ENCODE measurements around the gene IQCH.

IQCH gene

GRCh38 chr15:67303490-67304363, 49.1 kb downstream of the IQCH start:
- no peak overlapping the region for H3K9ac ChIP-seq (ENCODE audit: insufficient read length, low read depth)
- no peaks in the 10 kb centered on the region for H3K9me3 ChIP-seq (ENCODE audit: insufficient read depth, low read length)
- TF ChIP-seq SUZ12 (IDR thresholded peaks at IDR 0.05; ENCODE audit: extremely low read depth, insufficient read depth, insufficient read length) (no peak), ZNF274 (IDR thresholded peaks at IDR 0.05; ENCODE audit: low read depth, low read length) (no peak), YY1 (IDR thresholded peaks at IDR 0.05; ENCODE audit: insufficient read depth, insufficient read length) (no peak)
- no peaks in the 10 kb centered on the region for H3K36me3 ChIP-seq (ENCODE audit: insufficient read depth, insufficient read length, low read length)
- no peak overlapping the region for H3K4me3 ChIP-seq (ENCODE audit: insufficient read length, low read depth)
- DNase-seq (ENCODE audit: low read depth, low spot score), result peak; percentile 43
- no peaks in the 10 kb centered on the region for H3K27me3 ChIP-seq (ENCODE audit: insufficient read depth, insufficient read length)
- no peaks in the 10 kb centered on the region for H3K4me1 ChIP-seq (ENCODE audit: insufficient read depth, insufficient read length)

- Histone ChIP-seq H3K9ac (ENCODE audit: insufficient read length, low read depth) (no peak overlapping the region), H3K4me3 (ENCODE audit: insufficient read length, low read depth) (no peak overlapping the region), H3K36me3 (ENCODE audit: insufficient read depth, insufficient read length, low read length) (no peaks in the 10 kb centered on the region), H3K9me3 (ENCODE audit: insufficient read depth, low read length) (no peaks in the 10 kb centered on the region), H3K4me1 (ENCODE audit: insufficient read depth, insufficient read length) (no peaks in the 10 kb centered on the region), H3K27me3 (ENCODE audit: insufficient read depth, insufficient read length) (no peaks in the 10 kb centered on the region)
- DNase-seq (ENCODE audit: low read depth, low spot score), result no peak
- no peak for TF ChIP-seq YY1 (IDR thresholded peaks at IDR 0.05; ENCODE audit: insufficient read depth, insufficient read length)
These were observed 50.2 kb downstream of the IQCH start for GRCh38 chr15:67304778-67305177.

GRCh38 chr15:67305506-67305905, 50.9 kb downstream of the IQCH start:
- no peak for DNase-seq (ENCODE audit: low read depth, low spot score)
- no peak overlapping the region for H3K9ac ChIP-seq (ENCODE audit: insufficient read length, low read depth)
- no peaks in the 10 kb centered on the region for H3K27me3 ChIP-seq (ENCODE audit: insufficient read depth, insufficient read length)
- TF ChIP-seq SUZ12 (IDR thresholded peaks at IDR 0.05; ENCODE audit: extremely low read depth, insufficient read depth, insufficient read length), result no peak
- TF ChIP-seq YY1 (IDR thresholded peaks at IDR 0.05; ENCODE audit: insufficient read depth, insufficient read length), result no peak
- no peak for TF ChIP-seq ZNF274 (IDR thresholded peaks at IDR 0.05; ENCODE audit: low read depth, low read length)
- H3K4me3 ChIP-seq (ENCODE audit: insufficient read length, low read depth), result no peak overlapping the region
- H3K4me1 ChIP-seq (ENCODE audit: insufficient read depth, insufficient read length), result no peaks in the 10 kb centered on the region
- H3K36me3 ChIP-seq (ENCODE audit: insufficient read depth, insufficient read length, low read length), result no peaks in the 10 kb centered on the region
- no peaks in the 10 kb centered on the region for H3K9me3 ChIP-seq (ENCODE audit: insufficient read depth, low read length)

GRCh38 chr15:67307156-67307555, 52.6 kb downstream of the IQCH start:
- Histone ChIP-seq H3K4me3 (ENCODE audit: insufficient read length, low read depth) (no peak overlapping the region), H3K4me1 (ENCODE audit: insufficient read depth, insufficient read length) (no peaks in the 10 kb centered on the region), H3K36me3 (ENCODE audit: insufficient read depth, insufficient read length, low read length) (no peaks in the 10 kb centered on the region), H3K9ac (ENCODE audit: insufficient read length, low read depth) (no peak overlapping the region), H3K27me3 (ENCODE audit: insufficient read depth, insufficient read length) (no peaks in the 10 kb centered on the region), H3K9me3 (ENCODE audit: insufficient read depth, low read length) (no peaks in the 10 kb centered on the region)
- TF ChIP-seq ZNF274 (IDR thresholded peaks at IDR 0.05; ENCODE audit: low read depth, low read length) (no peak), YY1 (IDR thresholded peaks at IDR 0.05; ENCODE audit: insufficient read depth, insufficient read length) (no peak), SUZ12 (IDR thresholded peaks at IDR 0.05; ENCODE audit: extremely low read depth, insufficient read depth, insufficient read length) (no peak)
- DNase-seq (ENCODE audit: low read depth, low spot score), result no peak

DNA sequence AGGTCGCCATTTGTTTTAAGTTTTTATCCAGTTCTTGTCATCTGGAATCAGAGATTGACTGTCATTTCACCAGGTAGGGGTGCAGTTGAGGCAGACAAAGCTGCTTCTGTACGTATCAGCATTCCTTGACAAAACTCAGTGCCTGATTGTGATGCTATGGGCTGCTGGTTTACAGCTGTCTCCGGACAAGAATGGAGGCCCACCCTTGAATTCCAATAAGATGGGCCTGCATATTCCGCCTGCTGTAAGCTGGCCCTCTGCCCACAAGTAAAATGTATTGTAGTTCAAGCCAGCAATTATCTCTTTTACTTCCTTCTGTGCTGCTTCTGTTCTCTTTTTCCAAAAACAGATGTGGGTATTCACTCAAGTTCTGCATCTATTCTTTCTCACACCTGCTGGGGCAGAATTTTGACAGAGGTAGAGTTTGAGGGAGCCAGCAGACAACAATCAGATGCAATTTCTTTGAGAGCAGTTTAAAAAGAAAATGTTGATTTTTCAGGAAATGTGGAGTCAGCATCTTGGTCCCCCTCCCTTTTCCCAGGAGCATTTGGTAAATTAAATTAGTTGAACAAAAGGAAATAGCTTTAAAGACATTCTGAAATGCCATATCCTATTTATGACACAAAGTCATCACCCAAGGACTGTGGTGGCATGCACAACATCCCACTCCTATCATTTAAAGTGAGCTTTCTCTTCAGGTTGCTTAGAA, 53.5 kb downstream of the IQCH start:
- no peak for TF ChIP-seq YY1 (IDR thresholded peaks at IDR 0.05; ENCODE audit: insufficient read depth, insufficient read length)
- TF ChIP-seq SUZ12 (IDR thresholded peaks at IDR 0.05; ENCODE audit: extremely low read depth, insufficient read depth, insufficient read length), result no peak
- no peak for TF ChIP-seq ZNF274 (IDR thresholded peaks at IDR 0.05; ENCODE audit: low read depth, low read length)
- H3K4me3 ChIP-seq (ENCODE audit: insufficient read length, low read depth), result no peak overlapping the region

DNA sequence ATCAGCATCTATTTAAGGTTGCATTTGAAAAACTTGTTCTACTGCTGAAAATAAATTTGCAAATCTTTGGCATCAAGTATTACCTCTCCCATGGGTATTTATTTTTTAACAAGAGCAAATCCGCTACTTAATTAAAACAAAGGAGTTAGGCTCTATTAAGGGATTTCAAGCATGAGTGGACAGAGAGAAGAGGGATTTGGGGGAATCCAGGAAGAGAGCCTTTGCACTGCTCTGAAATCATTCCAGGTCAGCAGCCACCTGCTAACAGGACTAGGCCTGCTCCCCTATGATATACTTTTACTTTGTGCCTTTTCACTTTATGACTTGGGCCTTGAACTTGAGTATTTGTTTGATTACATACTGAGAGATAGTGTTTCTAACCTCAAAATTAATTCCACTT, 57.1 kb downstream of the IQCH start:
- no peak for DNase-seq (ENCODE audit: low read depth, low spot score)
- Histone ChIP-seq H3K27me3 (ENCODE audit: insufficient read depth, insufficient read length) (no peaks in the 10 kb centered on the region), H3K36me3 (ENCODE audit: insufficient read depth, insufficient read length, low read length) (no peaks in the 10 kb centered on the region), H3K9me3 (ENCODE audit: insufficient read depth, low read length) (no peaks in the 10 kb centered on the region), H3K9ac (ENCODE audit: insufficient read length, low read depth) (no peak overlapping the region), H3K4me3 (ENCODE audit: insufficient read length, low read depth) (no peak overlapping the region), H3K4me1 (ENCODE audit: insufficient read depth, insufficient read length) (no peaks in the 10 kb centered on the region)
- TF ChIP-seq SUZ12 (IDR thresholded peaks at IDR 0.05; ENCODE audit: extremely low read depth, insufficient read depth, insufficient read length) (no peak), ZNF274 (IDR thresholded peaks at IDR 0.05; ENCODE audit: low read depth, low read length) (no peak), YY1 (IDR thresholded peaks at IDR 0.05; ENCODE audit: insufficient read depth, insufficient read length) (no peak)

More for the DNA sequence above, 53.5 kb downstream of the IQCH start:
- no peaks in the 10 kb centered on the region for H3K4me1 ChIP-seq (ENCODE audit: insufficient read depth, insufficient read length)
- H3K27me3 ChIP-seq (ENCODE audit: insufficient read depth, insufficient read length), result no peaks in the 10 kb centered on the region
- DNase-seq (ENCODE audit: low read depth, low spot score), result peak; percentile 18
- H3K9ac ChIP-seq (ENCODE audit: insufficient read length, low read depth), result no peak overlapping the region
- no peaks in the 10 kb centered on the region for H3K9me3 ChIP-seq (ENCODE audit: insufficient read depth, low read length)
- H3K36me3 ChIP-seq (ENCODE audit: insufficient read depth, insufficient read length, low read length), result no peaks in the 10 kb centered on the region

DNA sequence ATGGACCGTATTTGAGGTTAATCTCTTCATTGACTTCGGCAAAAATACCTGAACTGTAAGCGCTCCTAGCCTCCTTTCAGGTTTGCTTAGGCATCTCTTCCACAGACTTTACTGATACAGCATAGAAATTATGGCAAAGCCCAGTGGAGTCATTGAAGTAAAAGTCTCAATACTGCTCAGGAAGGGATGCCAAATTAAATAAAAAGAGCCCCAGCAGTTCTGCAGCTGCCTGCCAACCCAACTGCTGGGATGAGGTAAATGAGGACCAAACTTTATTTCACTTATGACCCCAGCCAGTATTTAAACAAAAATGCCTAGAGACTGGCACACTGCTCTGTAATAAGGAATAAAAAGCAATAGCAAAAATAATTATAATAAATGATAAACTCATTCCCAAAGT, 65.4 kb downstream of the IQCH start:
- no peaks in the 10 kb centered on the region for H3K4me1 ChIP-seq (ENCODE audit: insufficient read depth, insufficient read length)
- H3K9ac ChIP-seq (ENCODE audit: insufficient read length, low read depth), result no peak overlapping the region
- H3K4me3 ChIP-seq (ENCODE audit: insufficient read length, low read depth), result no peak overlapping the region
- H3K27me3 ChIP-seq (ENCODE audit: insufficient read depth, insufficient read length), result no peaks in the 10 kb centered on the region
- H3K9me3 ChIP-seq (ENCODE audit: insufficient read depth, low read length), result peaks cover 7% of the 10 kb centered on the region; the same call in 1 of the 2 replicates
- H3K36me3 ChIP-seq (ENCODE audit: insufficient read depth, insufficient read length, low read length), result no peaks in the 10 kb centered on the region
- DNase-seq (ENCODE audit: low read depth, low spot score), result no peak
- TF ChIP-seq SUZ12 (IDR thresholded peaks at IDR 0.05; ENCODE audit: extremely low read depth, insufficient read depth, insufficient read length) (no peak), ZNF274 (IDR thresholded peaks at IDR 0.05; ENCODE audit: low read depth, low read length) (no peak), YY1 (IDR thresholded peaks at IDR 0.05; ENCODE audit: insufficient read depth, insufficient read length) (no peak)

All from NT2/D1 (cell line).